Activated naive CD8-positive, alpha-beta T cell (primary cell): ENCODE measurements around the gene IRAK1.
A peak's percentile ranks its signal among the peaks of the same experiment; 100 is the strongest.
"Not testable (repeated sequence)": the region's sequence is repeated elsewhere in the genome, so short reads cannot be mapped to it uniquely, and the experiment has no call there.

Experiments used
- H3K27ac Mint-ChIP-seq: one replicate; pipeline ENCODE4 v1.8.0; 2021; ENCODE audit warnings: mixed read lengths
- H3K27me3 Mint-ChIP-seq: one replicate; pipeline ENCODE4 v1.8.0; 2021; ENCODE audit warnings: mixed read lengths
- H3K36me3 Mint-ChIP-seq: one replicate; pipeline ENCODE4 v1.8.0; 2021; ENCODE audit warnings: mixed read lengths
- H3K4me1 Mint-ChIP-seq: one replicate; pipeline ENCODE4 v1.8.0; 2021; ENCODE audit warnings: low read depth, mixed read lengths
- H3K4me3 Mint-ChIP-seq: one replicate; pipeline ENCODE4 v1.8.0; 2021; ENCODE audit warnings: mild to moderate bottlenecking, mixed read lengths
- H3K9me3 Mint-ChIP-seq: one replicate; pipeline ENCODE4 v1.8.0; 2021; ENCODE audit warnings: low read depth, mixed read lengths

Gene IRAK1

DNA sequence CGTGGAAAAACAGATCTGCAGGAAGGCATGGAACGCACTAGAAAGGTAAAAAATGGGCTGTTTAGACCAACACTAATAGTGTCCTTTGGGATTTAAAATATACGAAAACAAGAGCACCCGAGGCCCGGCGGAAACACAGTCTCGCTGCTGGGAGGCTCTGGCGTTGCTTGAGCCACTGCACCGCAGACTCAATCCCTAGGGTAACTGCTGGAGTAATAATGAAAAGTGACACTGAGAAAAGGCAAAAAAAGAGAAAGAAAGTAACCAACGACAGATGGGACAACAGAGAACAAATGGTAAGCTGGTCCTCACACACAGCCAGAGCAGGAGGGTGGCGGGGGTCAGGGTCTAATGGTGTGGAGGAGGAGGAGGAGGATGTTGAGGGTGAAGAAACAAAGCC is 15.4 kb downstream of the IRAK1 start:
- Mint-ChIP-seq H3K9me3 (no peaks in the 10 kb centered on the region), H3K4me3 (no peak overlapping the region), H3K27ac (no peak overlapping the region), H3K36me3 (no peaks in the 10 kb centered on the region), H3K27me3 (no peaks in the 10 kb centered on the region), H3K4me1 (peaks cover 14% of the 10 kb centered on the region)

- Mint-ChIP-seq H3K36me3 (no peaks in the 10 kb centered on the region), H3K27me3 (no peaks in the 10 kb centered on the region), H3K9me3 (no peaks in the 10 kb centered on the region), H3K4me1 (peaks cover 14% of the 10 kb centered on the region), H3K27ac (peak overlapping the region; percentile 86), H3K4me3 (peak overlapping the region; percentile 72)
Measured at GRCh38 chrX:154002215-154002719, 17.4 kb downstream of the IRAK1 start.

GRCh38 chrX:154000051-154000450 is 19.7 kb downstream of the IRAK1 start:
- no peaks in the 10 kb centered on the region for H3K27me3 Mint-ChIP-seq
- peaks cover 14% of the 10 kb centered on the region for H3K4me1 Mint-ChIP-seq
- no peaks in the 10 kb centered on the region for H3K36me3 Mint-ChIP-seq
- no peaks in the 10 kb centered on the region for H3K9me3 Mint-ChIP-seq
- H3K27ac Mint-ChIP-seq, result no peak overlapping the region
- no peak overlapping the region for H3K4me3 Mint-ChIP-seq

DNA sequence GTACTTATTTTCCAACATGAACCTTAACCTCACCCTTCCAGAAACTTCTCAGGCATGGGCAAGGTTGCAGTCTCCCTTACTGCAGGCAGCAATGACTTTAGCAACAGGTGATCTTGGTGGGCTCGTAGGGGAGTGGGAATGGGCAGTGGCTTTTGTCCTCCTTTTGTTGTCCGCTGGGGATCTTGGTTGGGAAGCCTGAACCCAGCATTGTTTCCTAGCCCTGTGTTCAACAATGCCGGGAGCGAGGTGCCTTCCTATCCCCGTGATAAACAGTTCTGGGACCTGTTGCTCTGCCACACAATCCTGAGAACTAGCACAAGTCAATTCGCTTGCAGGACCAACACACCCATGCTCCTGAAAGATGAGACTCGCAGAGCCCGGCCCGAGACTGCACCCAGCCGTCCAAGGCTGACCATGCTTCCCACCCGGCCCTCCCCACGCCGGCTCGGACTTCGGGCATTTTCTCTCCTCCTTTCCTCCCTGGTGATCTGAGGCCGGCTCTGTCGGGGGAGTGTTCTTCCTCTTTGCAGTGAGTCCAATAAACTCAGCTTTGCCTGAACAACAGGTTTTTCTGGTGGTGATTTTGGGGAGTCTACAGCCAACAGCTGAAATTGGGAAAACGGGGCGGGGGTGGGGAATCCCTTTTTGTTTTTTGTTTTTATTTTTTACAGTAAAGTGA is 20.2 kb downstream of the IRAK1 start:
- Mint-ChIP-seq H3K27me3 (no peaks in the 10 kb centered on the region), H3K4me1 (peaks cover 14% of the 10 kb centered on the region), H3K36me3 (no peaks in the 10 kb centered on the region), H3K27ac (no peak overlapping the region), H3K9me3 (no peaks in the 10 kb centered on the region), H3K4me3 (no peak overlapping the region)

GRCh38 chrX:153995504-153995903 is 24.2 kb downstream of the IRAK1 start:
- H3K36me3 Mint-ChIP-seq, result no peaks in the 10 kb centered on the region

DNA sequence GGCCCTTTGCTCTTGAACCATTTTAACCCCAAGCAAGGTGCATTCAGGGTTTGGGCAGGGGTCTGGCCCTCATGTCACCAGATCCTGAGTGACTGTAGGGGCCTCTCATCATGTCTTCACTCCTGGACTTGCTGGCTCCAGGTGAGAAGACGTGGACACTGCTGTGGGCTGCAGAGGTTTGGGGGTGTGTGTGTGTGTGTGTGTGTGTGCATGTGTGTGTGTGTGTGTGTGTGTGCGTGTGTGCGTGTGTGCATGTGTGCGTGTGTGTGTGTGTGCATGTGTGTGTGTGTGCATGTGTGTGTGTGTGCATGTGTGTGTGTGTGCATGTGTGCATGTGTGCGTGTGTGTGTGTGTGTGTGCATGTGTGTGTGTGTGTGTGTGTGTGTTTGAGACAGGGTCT is 25.3 kb downstream of the IRAK1 start:
- H3K27ac Mint-ChIP-seq, H3K27me3 Mint-ChIP-seq, H3K9me3 Mint-ChIP-seq, H3K36me3 Mint-ChIP-seq, H3K4me3 Mint-ChIP-seq: not testable (repeated sequence)
- peaks cover 17% of the 10 kb centered on the region for H3K4me1 Mint-ChIP-seq

More at GRCh38 chrX:153995504-153995903, 24.2 kb downstream of the IRAK1 start:
- no peaks in the 10 kb centered on the region for H3K27me3 Mint-ChIP-seq
- peaks cover 7% of the 10 kb centered on the region for H3K4me1 Mint-ChIP-seq
- no peaks in the 10 kb centered on the region for H3K9me3 Mint-ChIP-seq
- H3K27ac Mint-ChIP-seq, result no peak overlapping the region
- no peak overlapping the region for H3K4me3 Mint-ChIP-seq

DNA sequence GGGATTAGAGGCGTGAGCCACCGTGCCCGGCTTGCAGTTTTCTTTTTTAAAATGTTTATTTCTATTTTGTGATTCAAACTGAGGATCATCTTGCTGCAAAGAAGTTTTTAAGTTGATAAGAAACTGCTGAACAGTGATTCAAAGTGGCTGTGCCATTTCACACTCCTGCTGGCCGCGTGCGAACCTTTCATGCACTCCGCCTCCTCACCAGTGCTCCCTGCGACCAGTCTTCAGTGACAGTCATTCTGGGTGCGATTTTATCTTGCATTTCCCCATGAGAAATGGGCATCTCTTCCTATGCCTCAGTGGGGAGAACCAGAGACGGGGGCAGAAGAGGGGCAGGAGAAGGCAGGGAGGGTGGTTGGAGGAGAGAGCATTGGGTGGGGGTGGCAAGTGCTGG is 25.7 kb downstream of the IRAK1 start:
- Mint-ChIP-seq H3K27ac (no peak overlapping the region), H3K4me3 (no peak overlapping the region), H3K36me3 (no peaks in the 10 kb centered on the region), H3K4me1 (peaks cover 20% of the 10 kb centered on the region), H3K27me3 (no peaks in the 10 kb centered on the region), H3K9me3 (no peaks in the 10 kb centered on the region)

DNA sequence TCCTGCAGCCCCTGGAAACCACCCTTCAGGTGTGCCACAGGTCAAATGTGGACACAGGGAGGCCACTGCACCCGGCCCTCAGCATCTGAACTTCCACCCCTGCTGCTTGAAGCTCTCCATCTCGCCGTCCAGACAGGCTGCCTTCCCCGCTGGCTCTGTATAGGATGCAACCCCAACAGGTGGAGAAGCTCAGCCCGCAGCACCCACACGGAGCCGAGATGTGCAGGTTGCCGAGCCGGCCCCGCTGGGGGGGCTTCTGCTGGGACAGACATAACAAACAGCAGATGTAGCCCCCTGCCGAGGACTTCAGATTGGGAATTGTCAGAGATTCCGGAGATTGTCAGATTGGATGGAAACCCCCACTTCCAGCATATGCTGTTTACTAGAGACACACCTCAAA is 26.6 kb downstream of the IRAK1 start:
- H3K9me3 Mint-ChIP-seq, result no peaks in the 10 kb centered on the region
- H3K36me3 Mint-ChIP-seq, result no peaks in the 10 kb centered on the region
- peaks cover 20% of the 10 kb centered on the region for H3K4me1 Mint-ChIP-seq
- H3K27me3 Mint-ChIP-seq, result no peaks in the 10 kb centered on the region
- no peak overlapping the region for H3K27ac Mint-ChIP-seq
- H3K4me3 Mint-ChIP-seq, result no peak overlapping the region

GRCh38 chrX:153992180-153992579 is 27.5 kb downstream of the IRAK1 start:
- H3K4me3 Mint-ChIP-seq, result no peak overlapping the region
- no peaks in the 10 kb centered on the region for H3K27me3 Mint-ChIP-seq
- no peaks in the 10 kb centered on the region for H3K9me3 Mint-ChIP-seq
- H3K4me1 Mint-ChIP-seq, result peaks cover 20% of the 10 kb centered on the region
- H3K36me3 Mint-ChIP-seq, result no peaks in the 10 kb centered on the region
- H3K27ac Mint-ChIP-seq, result no peak overlapping the region

DNA sequence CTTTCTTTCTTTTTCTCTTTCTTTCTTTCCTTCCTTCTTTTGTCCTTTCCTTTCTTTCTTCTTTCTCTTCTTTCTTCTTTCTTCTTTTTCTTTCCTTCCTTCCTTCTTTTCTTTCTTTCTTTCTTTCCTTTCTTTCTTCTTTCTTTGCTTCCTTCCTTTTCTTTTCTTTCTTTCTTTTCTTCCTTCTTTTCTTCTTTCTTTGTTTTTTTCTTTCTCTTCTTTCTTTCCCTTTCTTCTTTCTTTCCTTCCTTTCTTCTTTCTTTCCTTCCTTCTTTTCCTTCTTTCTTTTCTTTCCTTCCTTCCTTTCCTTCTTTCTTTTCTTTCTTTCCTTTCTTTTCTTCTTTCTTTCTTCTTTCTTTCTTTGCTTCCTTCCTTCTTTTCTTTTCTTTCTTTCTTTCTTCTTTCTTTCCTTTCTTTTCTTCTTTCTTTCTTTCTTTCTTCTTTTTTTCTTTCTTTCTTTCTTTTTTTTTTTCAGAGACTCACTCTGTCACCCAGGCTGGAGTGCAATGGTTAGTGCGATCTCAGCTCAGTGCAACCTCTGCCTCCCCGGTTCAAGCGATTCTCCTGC is 28.6 kb downstream of the IRAK1 start:
- Mint-ChIP-seq H3K27ac (peak overlapping the region; percentile 34), H3K36me3 (no peaks in the 10 kb centered on the region), H3K4me3 (no peak overlapping the region), H3K27me3 (no peaks in the 10 kb centered on the region), H3K4me1 (peaks cover 21% of the 10 kb centered on the region), H3K9me3 (no peaks in the 10 kb centered on the region)

- Mint-ChIP-seq H3K4me1 (peaks cover 23% of the 10 kb centered on the region), H3K36me3 (no peaks in the 10 kb centered on the region), H3K27me3 (no peaks in the 10 kb centered on the region), H3K9me3 (no peaks in the 10 kb centered on the region), H3K27ac (peak overlapping the region; percentile 84), H3K4me3 (peak overlapping the region; percentile 47)
Measured at GRCh38 chrX:153989973-153990655, 29.6 kb downstream of the IRAK1 start.

DNA sequence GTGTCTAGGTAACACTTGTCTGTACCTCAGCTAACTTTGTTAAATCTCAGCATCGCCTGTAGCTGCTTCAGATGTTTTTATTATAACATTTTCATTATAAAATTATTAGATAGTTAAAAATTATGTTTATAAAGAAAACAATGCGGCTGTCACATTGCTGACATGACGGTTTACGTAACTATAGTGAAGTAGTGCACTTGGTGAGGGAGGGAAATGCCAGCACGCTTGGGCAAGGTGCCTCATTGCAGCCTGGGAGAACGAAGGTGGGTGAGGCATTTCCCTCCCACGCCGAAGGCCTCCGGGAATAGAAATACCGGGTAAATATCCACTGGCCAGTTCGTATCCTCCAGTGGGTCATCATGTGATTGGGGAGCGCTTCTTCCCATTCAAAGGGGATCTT is 31.2 kb downstream of the IRAK1 start:
- Mint-ChIP-seq H3K27ac (no peak overlapping the region), H3K9me3 (no peaks in the 10 kb centered on the region), H3K27me3 (no peaks in the 10 kb centered on the region), H3K36me3 (no peaks in the 10 kb centered on the region), H3K4me1 (peaks cover 34% of the 10 kb centered on the region), H3K4me3 (no peak overlapping the region)

GRCh38 chrX:153984351-153985178 is 35.1 kb downstream of the IRAK1 start:
- Mint-ChIP-seq H3K4me1 (peaks cover 44% of the 10 kb centered on the region), H3K4me3 (peak overlapping the region; percentile 86), H3K36me3 (no peaks in the 10 kb centered on the region), H3K27me3 (no peaks in the 10 kb centered on the region), H3K9me3 (no peaks in the 10 kb centered on the region), H3K27ac (peak overlapping the region; percentile 96)

GRCh38 chrX:153983321-153983801 is 36.3 kb downstream of the IRAK1 start:
- H3K4me1 Mint-ChIP-seq, result peaks cover 40% of the 10 kb centered on the region
- H3K27me3 Mint-ChIP-seq, result no peaks in the 10 kb centered on the region
- no peaks in the 10 kb centered on the region for H3K9me3 Mint-ChIP-seq
- H3K27ac Mint-ChIP-seq, result peak overlapping the region; percentile 96
- H3K36me3 Mint-ChIP-seq, result no peaks in the 10 kb centered on the region
- peak overlapping the region; percentile 67 for H3K4me3 Mint-ChIP-seq
